Activated CD8-positive, alpha-beta memory T cell treated with anti-CD3 and anti-CD28 coated beads for 48 hours (primary cell): ENCODE results near the gene ILK.

Experiments
- DNase-seq, 3 experiments: peaks; one replicate each; pipeline ENCODE4 v3.0.0-alpha.2; 2020; ENCODE audit warnings: low read depth in 2 of 3, low spot score in 2 of 3

ILK gene

DNA sequence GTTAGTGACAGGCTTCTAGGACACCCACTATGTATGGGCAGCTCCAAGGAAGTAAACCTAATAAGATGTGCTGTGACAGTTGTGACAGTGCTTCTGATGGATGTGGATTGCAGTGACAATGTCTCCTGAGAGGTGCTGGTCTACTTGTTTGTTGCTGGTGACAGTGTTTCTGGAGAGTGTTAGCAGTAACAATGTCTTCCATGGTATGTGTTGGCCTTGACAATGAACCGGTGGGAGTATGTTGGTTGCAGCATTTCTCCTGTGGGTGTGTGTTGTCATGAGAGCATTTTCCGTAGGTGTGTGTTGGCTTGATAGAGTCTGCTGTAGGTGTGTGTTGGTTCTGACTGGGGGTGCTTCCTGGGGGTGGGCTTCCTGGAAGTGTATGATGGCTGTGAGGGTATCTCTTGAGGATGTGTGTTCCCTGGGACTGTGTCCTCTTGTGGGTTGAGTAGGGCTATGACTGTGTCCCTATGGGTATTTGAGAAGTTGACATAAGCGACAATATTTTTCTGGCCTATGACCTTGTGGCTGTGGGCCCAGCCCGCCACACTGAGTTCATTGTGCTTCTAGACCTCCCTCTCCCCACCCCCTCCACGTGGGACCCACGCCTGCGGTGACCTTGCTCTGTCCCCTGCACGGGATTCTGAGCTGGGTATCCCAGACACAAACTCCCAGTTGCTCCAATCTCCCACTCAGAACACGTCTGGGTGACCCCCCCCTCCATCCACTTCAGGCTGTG is 50.9 kb downstream of the ILK start:
- DNase-seq, result no peak

DNA sequence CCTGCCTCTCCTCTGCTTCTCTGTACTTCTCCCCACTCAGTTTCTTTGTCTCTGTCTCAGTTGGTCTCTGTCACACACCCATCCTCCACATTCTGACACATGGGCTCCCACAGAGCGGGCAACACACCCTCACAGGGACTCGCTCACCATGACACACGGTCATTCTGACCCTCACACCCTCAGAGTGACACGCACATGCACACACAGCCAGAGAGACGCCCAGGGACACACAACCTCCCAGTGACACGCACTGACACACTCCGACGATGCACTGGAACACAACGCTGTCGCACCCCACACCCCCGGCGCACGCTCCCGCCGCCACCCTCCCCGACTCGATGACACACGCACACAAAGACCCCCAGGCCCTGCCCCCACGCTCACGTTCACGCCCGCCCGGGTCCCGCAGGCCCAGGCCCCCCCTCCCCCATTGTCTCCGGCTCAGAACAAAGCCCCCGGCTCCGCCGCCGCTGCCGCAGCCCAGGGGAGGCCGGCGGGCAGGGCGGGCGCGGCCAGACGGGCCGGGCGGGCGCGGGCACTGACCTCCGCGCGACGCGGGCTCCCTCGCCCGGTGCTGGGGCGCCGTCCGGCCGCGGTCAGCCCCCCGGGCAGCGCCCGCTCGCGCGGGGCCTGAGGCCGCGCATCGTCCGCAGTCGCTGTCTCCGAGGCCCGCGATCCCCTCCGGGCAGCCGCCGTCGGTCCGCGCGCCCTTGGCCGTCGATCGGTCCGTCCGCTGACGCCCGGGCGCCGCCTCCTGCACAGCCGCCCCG is 51.6 kb downstream of the ILK start:
- no peak for DNase-seq

DNA sequence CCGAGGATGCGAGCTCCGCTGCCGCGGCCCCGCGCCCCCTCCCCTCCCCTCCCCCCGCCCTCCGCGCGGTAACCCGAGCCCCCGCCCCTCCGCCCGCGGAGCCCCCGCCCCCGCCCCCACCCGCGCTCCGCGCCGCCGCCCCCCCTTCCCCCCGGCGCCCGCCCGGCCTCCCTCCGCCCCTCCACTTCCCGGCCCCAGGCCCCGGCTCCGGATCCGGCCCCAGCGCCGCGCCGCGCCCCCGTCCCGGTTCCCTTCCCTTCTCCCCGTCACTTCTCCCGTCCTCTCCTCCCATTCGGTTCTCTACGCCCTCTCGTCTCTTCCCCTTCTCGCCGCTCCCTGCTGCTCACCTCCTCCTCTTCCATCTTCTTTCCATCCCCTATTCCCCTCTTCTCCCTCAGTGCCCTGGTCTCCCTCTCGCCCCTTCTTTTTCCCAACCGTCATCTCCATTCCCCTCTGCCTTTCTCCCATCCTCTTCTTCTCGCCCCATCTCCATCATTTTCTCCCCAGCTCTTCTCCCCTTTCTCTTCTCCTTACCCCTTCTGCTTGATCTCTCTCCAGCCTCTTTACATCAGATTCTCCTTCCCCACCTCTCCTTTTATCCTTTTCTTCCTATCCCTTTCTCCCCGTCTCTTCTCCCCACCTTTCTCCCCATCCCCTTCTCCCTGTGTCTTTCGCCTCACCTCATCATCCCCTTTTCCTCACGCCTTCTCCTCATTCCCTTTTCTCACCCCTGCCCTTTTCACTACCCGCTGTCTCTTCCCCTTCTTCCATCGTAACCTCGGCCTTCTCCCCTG is 52.4 kb downstream of the ILK start, which contains the start of gene DCHS1:
DCHS1 (minus strand) TSS at position 20 of the 794 bp plus-strand sequence. CDS start 14,196 bp downstream, outside the sequence.
- DNase-seq, result no peak

DNA sequence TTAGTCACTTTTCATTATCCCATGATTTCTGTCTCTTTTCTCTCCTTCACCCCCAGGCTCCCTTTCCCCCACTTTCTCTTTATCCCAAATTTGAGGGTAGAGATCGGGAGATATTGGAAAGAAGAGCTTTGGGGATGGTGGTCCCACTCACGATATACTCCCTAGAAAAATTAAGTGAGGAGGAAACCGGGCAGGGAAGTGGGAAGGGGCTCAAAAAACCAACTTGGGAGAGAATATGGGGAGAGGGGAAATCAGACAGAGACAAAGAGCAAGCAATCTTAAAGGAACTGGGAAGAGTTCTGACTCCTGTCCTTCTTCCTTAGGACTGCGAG is 53.0 kb downstream of the ILK start:
- no peak for DNase-seq

DNA sequence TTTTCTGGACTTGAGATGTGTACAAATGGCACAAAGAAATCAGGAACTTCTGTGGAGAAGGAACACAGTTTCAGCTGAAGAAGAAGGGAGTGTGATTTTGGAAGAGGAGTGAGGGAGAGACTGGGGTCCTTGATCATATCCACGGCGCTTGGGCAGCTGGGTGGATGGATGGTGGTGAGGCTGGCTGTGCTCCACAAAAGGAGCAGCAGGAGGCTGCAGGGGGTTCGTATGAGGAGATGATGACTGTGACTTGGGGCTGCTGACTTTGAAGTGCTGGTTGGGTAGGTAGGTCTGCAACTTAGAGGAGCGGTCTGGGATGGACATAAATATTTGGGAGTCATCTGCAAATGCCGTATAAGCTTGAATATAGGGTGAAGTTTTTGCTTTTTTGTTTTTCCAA is 53.4 kb downstream of the ILK start:
- no peak for DNase-seq

DNA sequence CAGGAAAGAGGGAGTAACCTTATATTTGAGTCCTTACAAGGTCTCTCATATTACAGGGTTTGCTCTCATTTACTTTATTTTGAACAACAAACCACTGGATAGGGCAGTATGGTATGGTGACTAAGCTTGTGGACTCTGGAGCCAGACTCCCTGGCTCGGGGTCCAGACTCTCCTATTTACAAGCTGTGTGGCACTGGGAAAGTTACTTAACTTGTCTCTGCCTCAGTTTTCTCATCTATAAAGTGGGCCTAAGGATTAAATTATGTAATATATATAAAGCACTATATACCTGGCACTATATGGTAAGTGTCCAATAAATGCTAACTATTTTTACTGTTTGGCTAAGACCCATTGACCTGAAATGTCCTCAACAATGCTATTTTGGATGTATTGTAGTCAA is 53.8 kb downstream of the ILK start:
- no peak for DNase-seq

DNA sequence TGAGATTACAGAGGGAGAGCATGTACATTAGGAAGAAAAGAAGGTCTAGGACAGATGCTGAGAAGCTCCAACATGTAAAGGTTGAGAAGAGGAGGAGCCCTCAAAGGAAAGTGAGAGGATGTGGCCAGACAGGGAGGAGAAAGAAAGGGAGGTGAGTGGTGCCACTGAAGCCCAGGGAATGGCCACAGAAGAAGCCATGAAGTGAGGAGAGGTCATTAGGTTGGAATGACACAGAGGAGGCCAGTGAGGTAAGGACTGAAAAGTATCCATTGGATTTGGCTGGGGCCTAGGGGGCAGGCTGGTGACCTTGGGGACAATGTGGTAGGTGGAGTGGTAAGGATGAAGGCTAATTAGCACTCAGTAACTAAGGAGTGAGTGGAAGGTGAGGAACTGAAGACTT is 55.1 kb downstream of the ILK start:
- DNase-seq, result no peak
